A549 (cell line): ENCODE measurements around the gene LGR5. TPM values are rescaled to one million over a fixed set of nuclear protein-coding genes. Genes with fewer than 3 reads are reported as not detected.

Experiments
- ATAC-seq, 2 experiments: fragments of 200-7000 bp in 1 of 2; fragments of >200 bp in 1 of 2; cut with Nextera tagmentation in 1 of 2; cut with Tn5 transposase in 1 of 2; 3 replicates each; pipeline versions ENCODE4 v1.8.0 to v1.9.1; 2018 to 2020; ENCODE audit warnings: mild to moderate bottlenecking in 1 of 2, moderate library complexity in 1 of 2
- CTCF ChIA-PET: fragments of 300-600 bp; sonication (Branson Sonifier 250); formaldehyde crosslinking; extraction: SDS; loops from one replicate; lab custom pipeline; 2021; ENCODE audit warnings: antibody characterized with exemption, inconsistent platforms; lab: Yijun Ruan, JAX
- POLR2A ChIA-PET: fragments of 350-600 bp; formaldehyde crosslinking; extraction: SDS; loops from one replicate; lab custom pipeline; 2021; ENCODE audit warnings: antibody characterized with exemption, inconsistent platforms; lab: Yijun Ruan, JAX
- DNase-seq, 2 experiments: peaks; one replicate each; pipeline versions ENCODE4 v3.0.0 to v3.0.0-alpha.2; 2011 to 2016; ENCODE audit warnings: low read depth in 1 of 2, low spot score in 1 of 2
- FAIRE-seq: peaks from 2 replicates; lab custom pipeline; 2011; peaks lifted over from hg19 to GRCh38; lab: Jason Lieb, UNC
- H3K27ac ChIP-seq, 2 experiments: fragments of >200 bp; sonication (Bioruptor Twin); formaldehyde crosslinking; 3 replicates each; pipeline ENCODE4 v1.5.1; 2016 to 2017
- H3K4me1 ChIP-seq: fragments of >200 bp; sonication (Bioruptor Twin); formaldehyde crosslinking; 3 replicates; pipeline ENCODE4 v1.6.1; 2016
- H3K4me2 ChIP-seq: fragments of >200 bp; sonication (Bioruptor Twin); formaldehyde crosslinking; 3 replicates; pipeline ENCODE4 v1.6.1; 2016
- H3K4me3 ChIP-seq: fragments of >200 bp; sonication (Bioruptor Twin); formaldehyde crosslinking; 3 replicates; pipeline ENCODE4 v1.5.1; 2016
- H3K9me3 ChIP-seq: fragments of >200 bp; sonication (Bioruptor Twin); formaldehyde crosslinking; 3 replicates; pipeline ENCODE4 v1.6.1; 2016
- BCL3 ChIP-seq: fragments of >200 bp; sonication (Bioruptor Twin); formaldehyde crosslinking; IDR thresholded peaks from 3 replicates; pipeline ENCODE4 v1.6.1; 2016
- CBX8 ChIP-seq: fragments of 200-600 bp; sonication (generic); IDR thresholded peaks from 2 replicates; pipeline ENCODE4 v1.6.1; 2016
- CHD4 ChIP-seq: fragments of 200-600 bp; sonication (generic); IDR thresholded peaks from 2 replicates; pipeline ENCODE4 v1.6.1; 2016; ENCODE audit warnings: antibody characterized with exemption, mild to moderate bottlenecking, borderline replicate concordance
- EHF ChIP-seq: fragments of 250-450 bp; sonication (Bioruptor Pico); IDR thresholded peaks from 2 replicates; pipeline ENCODE4 v1.5.0; 2020; ENCODE audit warnings: mild to moderate bottlenecking
- EHMT2 ChIP-seq: fragments of 200-600 bp; sonication (generic); IDR thresholded peaks from 2 replicates; pipeline ENCODE4 v1.6.1; 2016; ENCODE audit warnings: antibody characterized with exemption, low read depth, mild to moderate bottlenecking, moderate library complexity
- ESRRA ChIP-seq: fragments of 150-350 bp; IDR thresholded peaks from 2 replicates; pipeline ENCODE4 v1.6.1; 2014; ENCODE audit warnings: mild to moderate bottlenecking, low read length, borderline replicate concordance
- FOSL2 ChIP-seq, 2 experiments: fragments of 450-650 bp in 1 of 2; fragments of >200 bp in 1 of 2; sonication (Bioruptor Twin) in 1 of 2; formaldehyde crosslinking; IDR thresholded peaks; 2 replicates each; pipeline versions ENCODE4 v1.5.0 to v1.6.1; 2016 to 2020; ENCODE audit warnings: mild to moderate bottlenecking in 1 of 2, moderate library complexity in 1 of 2
- GATA3 ChIP-seq: IDR thresholded peaks from 2 replicates; pipeline ENCODE4 v1.6.1; 2012; ENCODE audit warnings: borderline replicate concordance
- HOXB13 ChIP-seq: fragments of 250-450 bp; sonication (Bioruptor Pico); IDR thresholded peaks from 2 replicates; pipeline ENCODE4 v1.5.0; 2020; ENCODE audit warnings: low read depth, mild to moderate bottlenecking, moderate library complexity
- MAFK ChIP-seq: fragments of 450-650 bp; IDR thresholded peaks from 2 replicates; pipeline ENCODE4 v1.6.1; 2014; ENCODE audit not compliant: partially characterized antibody
- RFX5 ChIP-seq: fragments of 450-650 bp; IDR thresholded peaks from 2 replicates; pipeline ENCODE4 v1.7.1; 2014; ENCODE audit warnings: antibody characterized with exemption, mild to moderate bottlenecking, moderate library complexity
- SREBF2 ChIP-seq: fragments of 450-650 bp; IDR thresholded peaks from 2 replicates; pipeline ENCODE4 v1.6.1; 2014; ENCODE audit warnings: mild to moderate bottlenecking, moderate library complexity
- ZC3H11A ChIP-seq: fragments of 450-650 bp; IDR thresholded peaks from 2 replicates; pipeline ENCODE4 v1.6.1; 2014; ENCODE audit warnings: antibody characterized with exemption, mild to moderate bottlenecking
- ZFP36 ChIP-seq: fragments of 450-650 bp; IDR thresholded peaks from 2 replicates; pipeline ENCODE4 v1.6.1; 2014; ENCODE audit warnings: borderline replicate concordance; ENCODE audit not compliant: partially characterized antibody
- ZNF302 ChIP-seq: fragments of 250-450 bp; sonication (Bioruptor Pico); IDR thresholded peaks from 2 replicates; pipeline ENCODE4 v1.9.0; 2021; ENCODE audit warnings: inconsistent platforms, mild to moderate bottlenecking, moderate library complexity
- ZSCAN20 ChIP-seq: fragments of 250-450 bp; sonication (Bioruptor Pico); IDR thresholded peaks from 2 replicates; pipeline ENCODE4 v1.8.0; 2022; ENCODE audit warnings: mild to moderate bottlenecking, moderate library complexity
- WGBS: methylation state at CpG from one replicate; pipeline ENCODE4 v1.1.6; 2017; ENCODE audit errors: missing lambda C conversion rate; 5-methylcytosine and 5-hydroxymethylcytosine counted together
- polyA plus RNA-seq, 4 experiments: library from polyadenylated mRNA; depleted of rRNA in 3 of 4; stranded (reverse); fragments of >200 nt; fragmentation: RNase III in 1 of 4; extraction: RNeasy Plus Mini Kit Qiagen cat#74134 plus additional on column Dnase treatment in 1 of 4; gene quantifications; 2 replicates in 3 of 4; 3 replicates in 1 of 4; pipeline ENCODE4 v1.2.3, GENCODE V29; 2011 to 2017
- TF ChIP-seq, protein P1 (sequence below): fragments of 150-350 bp; IDR thresholded peaks from 2 replicates; pipeline ENCODE4 v1.6.1; 2014; ENCODE audit warnings: low read depth, mild to moderate bottlenecking, low read length

Gene LGR5
- polyA plus RNA-seq, 2 of the 4 experiments (the other 2 are of a cell fraction), result not detected

GRCh38 chr12:71460850-71461609 lies 21.4 kb downstream of the LGR5 start:
- H3K9me3 ChIP-seq, result no peaks in the 10 kb centered on the region
- no peak overlapping the region for H3K4me2 ChIP-seq
- H3K27ac ChIP-seq, result no peak overlapping the region
- no peaks in the 10 kb centered on the region for H3K4me1 ChIP-seq
- FAIRE-seq (no peak), ATAC-seq (no peak), DNase-seq (no peak)
- TF ChIP-seq SREBF2 (no peak), MAFK (peak; percentile 87)
- CTCF ChIA-PET, result no interaction called here
- WGBS, result 11% methylated on average over 1 of the region's 1 CpG
- POLR2A ChIA-PET, result no interaction called here
- H3K4me3 ChIP-seq, result no peak overlapping the region

DNA sequence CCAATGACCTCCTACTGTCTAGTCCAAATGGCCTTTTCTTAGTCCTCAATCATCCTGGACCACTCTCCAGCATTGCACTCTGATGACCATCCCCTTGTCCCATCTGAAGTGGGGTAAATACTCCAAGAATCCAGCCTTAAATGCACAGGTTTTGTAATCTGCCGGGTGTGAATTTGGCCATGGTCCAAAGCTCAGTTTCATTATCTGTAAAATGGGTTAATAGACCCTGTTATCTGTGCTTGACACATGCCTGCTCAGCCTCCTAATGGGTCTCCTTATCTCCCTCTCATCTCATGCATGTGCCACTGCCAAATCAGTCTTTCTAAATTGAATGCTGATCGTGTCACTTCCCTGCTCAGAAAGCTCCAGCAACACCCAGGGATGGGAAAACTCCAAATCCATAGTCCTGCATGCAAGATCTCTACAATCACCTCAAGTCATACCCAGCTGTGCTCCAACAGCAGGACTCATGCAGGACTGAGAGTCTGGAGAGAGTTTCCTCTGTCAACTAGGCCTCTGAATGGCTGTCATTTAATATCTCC lies 22.3 kb downstream of the LGR5 start:
- ATAC-seq, result no peak
- TF ChIP-seq ESRRA, result no peak
- no peak for TF ChIP-seq EHMT2
- TF ChIP-seq CHD4, result no peak
- no peak for TF ChIP-seq ZC3H11A
- TF ChIP-seq FOSL2 (IDR thresholded peaks at IDR 0.05), result no peak
- TF ChIP-seq FOSL2 (CRISPR knock-in tag; IDR thresholded peaks at IDR 0.05), result no peak
- TF ChIP-seq EHF (CRISPR knock-in tag), result no peak
- TF ChIP-seq, protein P1, sequence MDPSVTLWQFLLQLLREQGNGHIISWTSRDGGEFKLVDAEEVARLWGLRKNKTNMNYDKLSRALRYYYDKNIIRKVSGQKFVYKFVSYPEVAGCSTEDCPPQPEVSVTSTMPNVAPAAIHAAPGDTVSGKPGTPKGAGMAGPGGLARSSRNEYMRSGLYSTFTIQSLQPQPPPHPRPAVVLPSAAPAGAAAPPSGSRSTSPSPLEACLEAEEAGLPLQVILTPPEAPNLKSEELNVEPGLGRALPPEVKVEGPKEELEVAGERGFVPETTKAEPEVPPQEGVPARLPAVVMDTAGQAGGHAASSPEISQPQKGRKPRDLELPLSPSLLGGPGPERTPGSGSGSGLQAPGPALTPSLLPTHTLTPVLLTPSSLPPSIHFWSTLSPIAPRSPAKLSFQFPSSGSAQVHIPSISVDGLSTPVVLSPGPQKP, result no peak
- no peak for TF ChIP-seq CBX8
- no peak for TF ChIP-seq ZFP36
- TF ChIP-seq ZNF302, result no peak
- H3K27ac ChIP-seq, result no peak overlapping the region
- ChIA-PET CTCF (no interaction called here), POLR2A (no interaction called here)
- DNase-seq, result no peak
- no peak for FAIRE-seq
- 4% methylated on average over 2 of the region's 2 CpGs for WGBS
- H3K4me3 ChIP-seq, result no peak overlapping the region
- no peak overlapping the region for H3K4me2 ChIP-seq
- H3K4me1 ChIP-seq, result no peaks in the 10 kb centered on the region
- H3K9me3 ChIP-seq, result no peaks in the 10 kb centered on the region

DNA sequence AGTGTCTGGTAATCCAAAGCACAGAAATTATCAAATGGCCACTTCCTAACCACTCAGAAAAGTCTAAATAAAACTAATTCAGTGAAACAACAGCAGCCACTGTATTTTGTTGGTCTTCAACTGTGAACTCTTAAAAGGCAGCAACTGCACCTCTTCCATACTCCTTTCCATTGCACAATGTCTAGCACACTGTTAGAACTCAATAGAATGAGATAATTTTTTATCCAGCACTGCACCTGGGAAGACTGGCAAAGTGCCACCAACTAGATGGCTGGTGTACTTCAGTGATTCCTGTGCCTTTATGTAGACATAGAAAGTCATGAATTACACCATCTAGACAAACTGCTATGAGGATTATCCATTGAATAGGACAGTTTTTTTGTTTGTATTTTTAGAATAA lies 26.2 kb downstream of the LGR5 start:
- CTCF ChIA-PET, result no interaction called here

GRCh38 chr12:71469258-71469750 lies 29.7 kb downstream of the LGR5 start:
- Histone ChIP-seq H3K4me3 (no peak overlapping the region), H3K9me3 (no peaks in the 10 kb centered on the region), H3K4me2 (no peak overlapping the region), H3K27ac (no peak overlapping the region)
- CTCF ChIA-PET, result no interaction called here
- ATAC-seq, result peak; percentile 80 to 89; a peak in 5 of 6 replicates
- WGBS, result 32% methylated on average over 15 of the region's 15 CpGs
- no peak for FAIRE-seq
- DNase-seq, result peak in 1 of 2 experiments; percentile 17
- TF ChIP-seq CHD4, result no peak
- TF ChIP-seq EHF (CRISPR knock-in tag), result no peak
- no peak for TF ChIP-seq FOSL2 (IDR thresholded peaks at IDR 0.05)
- TF ChIP-seq FOSL2 (CRISPR knock-in tag; IDR thresholded peaks at IDR 0.05), result peak; percentile 37; the same call in 1 of the 2 replicates
- TF ChIP-seq BCL3, result no peak
- no peak for TF ChIP-seq GATA3
- TF ChIP-seq ZNF302, result no peak
- TF ChIP-seq HOXB13, result no peak
- TF ChIP-seq ZSCAN20, result no peak
- TF ChIP-seq, all 56 proteins: peak for 1
- H3K4me1 ChIP-seq, result no peaks in the 10 kb centered on the region
- POLR2A ChIA-PET, result no interaction called here

More for the DNA sequence above, 26.2 kb downstream of the LGR5 start:
- no peaks in the 10 kb centered on the region for H3K9me3 ChIP-seq
- no peak for DNase-seq
- no peaks in the 10 kb centered on the region for H3K4me1 ChIP-seq
- no peak for TF ChIP-seq RFX5
- FAIRE-seq, result no peak
- no peak for ATAC-seq
- H3K27ac ChIP-seq, result no peak overlapping the region
- no peak overlapping the region for H3K4me3 ChIP-seq
- POLR2A ChIA-PET, result no interaction called here
- H3K4me2 ChIP-seq, result no peak overlapping the region
